Non-pigmented ciliary epithelial cell (primary cell): ENCODE results near the gene SEMA3B.
A peak's percentile ranks its signal among the peaks of the same experiment; 100 is the strongest.
"Not testable (repeated sequence)": the region's sequence is repeated elsewhere in the genome, so short reads cannot be mapped to it uniquely, and the experiment has no call there.

Experiments used
- DNase-seq: peaks from one replicate; pipeline ENCODE4 v3.0.0-alpha.2; 2010; ENCODE audit warnings: low read depth

Gene SEMA3B

GRCh38 chr3:50237754-50238548, 31.0 kb upstream of the SEMA3B start:
- no peak for DNase-seq

- no peak for DNase-seq
Observed at GRCh38 chr3:50238549-50239026, 30.4 kb upstream of the SEMA3B start.

- DNase-seq: no peak
Observed at GRCh38 chr3:50239649-50240048, 29.3 kb upstream of the SEMA3B start.

GRCh38 chr3:50241163-50241562, 27.8 kb upstream of the SEMA3B start:
- no peak for DNase-seq

GRCh38 chr3:50241713-50242380, 27.1 kb upstream of the SEMA3B start:
- DNase-seq: no peak

- no peak for DNase-seq
Observed at GRCh38 chr3:50242381-50242770, 26.6 kb upstream of the SEMA3B start.

GRCh38 chr3:50242851-50243542, 25.9 kb upstream of the SEMA3B start:
- DNase-seq: no peak

- no peak for DNase-seq
Observed at GRCh38 chr3:50243543-50243895, 25.4 kb upstream of the SEMA3B start.

GRCh38 chr3:50244813-50245212, 24.1 kb upstream of the SEMA3B start:
- not testable (repeated sequence) for DNase-seq

- DNase-seq: no peak
Observed at GRCh38 chr3:50245251-50245745, 23.6 kb upstream of the SEMA3B start.

GRCh38 chr3:50245831-50246516, 23.0 kb upstream of the SEMA3B start:
- DNase-seq: no peak

- DNase-seq: peak; percentile 93
Observed at GRCh38 chr3:50246517-50246954, 22.4 kb upstream of the SEMA3B start.

- DNase-seq: no peak
Observed at GRCh38 chr3:50248387-50248786, 20.6 kb upstream of the SEMA3B start.

- no peak for DNase-seq
Observed at GRCh38 chr3:50249457-50249856, 19.5 kb upstream of the SEMA3B start.

- no peak for DNase-seq
Observed at GRCh38 chr3:50250514-50250913, 18.4 kb upstream of the SEMA3B start.

- DNase-seq: peak; percentile 87
Observed at GRCh38 chr3:50251220-50251619, 17.7 kb upstream of the SEMA3B start.

GRCh38 chr3:50254577-50255250, 14.2 kb upstream of the SEMA3B start:
- no peak for DNase-seq

GRCh38 chr3:50255251-50255615, 13.7 kb upstream of the SEMA3B start:
- no peak for DNase-seq

- DNase-seq: no peak
Observed at GRCh38 chr3:50256978-50257890, 11.7 kb upstream of the SEMA3B start.

- no peak for DNase-seq
Observed at GRCh38 chr3:50258029-50258680, 10.8 kb upstream of the SEMA3B start.
